Peyer's patch (tissue), 4 donors: Measurements from ENCODE around the gene RIPOR1. TPM values are rescaled to one million over a fixed set of nuclear protein-coding genes. Genes with fewer than 3 reads are reported as not detected.
"Not testable (repeated sequence)": the region's sequence is repeated elsewhere in the genome, so short reads cannot be mapped to it uniquely, and the experiment has no call there.

Source experiments
- DNase-seq, 3 donors: peaks; one replicate each; pipeline ENCODE4 v3.0.0-alpha.2; 2017 to 2019
- H3K27ac ChIP-seq, 4 donors: fragments of 200-600 bp; sonication (generic); one replicate each; pipeline ENCODE4 v1.5.1; 2016 to 2019
- H3K27me3 ChIP-seq, 2 donors: fragments of 200-600 bp; sonication (generic); one replicate each; pipeline ENCODE4 v1.5.1; 2019
- H3K36me3 ChIP-seq, 3 donors: fragments of 200-600 bp; sonication (generic); one replicate each; pipeline ENCODE4 v1.5.1; 2016 to 2019
- H3K4me1 ChIP-seq, 4 donors: fragments of 200-600 bp; sonication (generic); one replicate each; pipeline ENCODE4 v1.5.1; 2016 to 2019
- H3K4me3 ChIP-seq, 4 donors: fragments of 200-600 bp; sonication (generic); 1 replicate in 3 of 4; 2 replicates in 1 of 4; pipeline ENCODE4 v1.5.1; 2016 to 2019; ENCODE audit warnings: mild to moderate bottlenecking in 1 of 4
- H3K9me3 ChIP-seq, 4 donors: fragments of 200-600 bp; sonication (generic); one replicate each; pipeline ENCODE4 v1.5.1; 2016 to 2019; ENCODE audit warnings: mild to moderate bottlenecking in 1 of 4
- POLR2A ChIP-seq, 2 donors: fragments of 450-650 bp; IDR thresholded peaks; one replicate each; pipeline ENCODE4 v1.5.1; 2017; ENCODE audit warnings: antibody characterized with exemption in 2 of 2, mild to moderate bottlenecking in 2 of 2, moderate library complexity in 2 of 2
- total RNA-seq, 4 donors: library from RNA; depleted of rRNA; stranded (reverse); fragments of >200 nt; gene quantifications; one replicate each; pipeline ENCODE4 v1.1.0, GENCODE V29; 2016
- TF ChIP-seq, protein P1 (sequence below), 6 experiments: fragments of 450-650 bp in 4 of 6; fragments of 200-600 bp in 2 of 6; sonication (generic) in 1 of 6; IDR thresholded peaks; one replicate each; pipeline ENCODE4 v1.5.1; 2017 to 2019; ENCODE audit warnings: antibody characterized with exemption in 6 of 6, mild to moderate bottlenecking in 3 of 6, moderate library complexity in 1 of 6

RIPOR1 gene
- total RNA-seq, 4 donors from 2014 or later = 10.5 to 70.1 (median 42.5) TPM

DNA sequence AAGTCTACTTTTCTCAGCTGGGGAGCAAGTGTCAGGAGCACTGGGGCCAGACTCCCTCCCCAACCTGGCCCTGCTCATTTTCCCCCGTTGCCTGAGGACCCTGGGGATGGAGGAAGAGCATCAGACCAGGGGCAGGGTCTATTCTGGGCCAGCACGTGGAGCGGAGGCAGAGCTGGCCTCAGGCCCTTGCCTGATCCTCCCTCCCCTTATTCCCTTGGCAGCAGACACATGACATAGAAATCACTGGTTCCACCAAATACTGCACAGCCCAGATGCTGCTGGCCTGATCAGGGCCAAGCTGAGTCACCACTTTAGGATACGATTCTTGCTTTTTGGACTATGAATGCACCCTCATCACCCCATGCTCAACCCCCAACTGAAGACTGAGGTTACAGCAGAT lies 29.5 kb upstream of the RIPOR1 start:
- no peak overlapping the region for H3K4me3 ChIP-seq
- H3K27me3 ChIP-seq = no peaks in the 10 kb centered on the region
- H3K27ac ChIP-seq = no peak overlapping the region
- no peaks in the 10 kb centered on the region for H3K9me3 ChIP-seq
- TF ChIP-seq, protein P1, sequence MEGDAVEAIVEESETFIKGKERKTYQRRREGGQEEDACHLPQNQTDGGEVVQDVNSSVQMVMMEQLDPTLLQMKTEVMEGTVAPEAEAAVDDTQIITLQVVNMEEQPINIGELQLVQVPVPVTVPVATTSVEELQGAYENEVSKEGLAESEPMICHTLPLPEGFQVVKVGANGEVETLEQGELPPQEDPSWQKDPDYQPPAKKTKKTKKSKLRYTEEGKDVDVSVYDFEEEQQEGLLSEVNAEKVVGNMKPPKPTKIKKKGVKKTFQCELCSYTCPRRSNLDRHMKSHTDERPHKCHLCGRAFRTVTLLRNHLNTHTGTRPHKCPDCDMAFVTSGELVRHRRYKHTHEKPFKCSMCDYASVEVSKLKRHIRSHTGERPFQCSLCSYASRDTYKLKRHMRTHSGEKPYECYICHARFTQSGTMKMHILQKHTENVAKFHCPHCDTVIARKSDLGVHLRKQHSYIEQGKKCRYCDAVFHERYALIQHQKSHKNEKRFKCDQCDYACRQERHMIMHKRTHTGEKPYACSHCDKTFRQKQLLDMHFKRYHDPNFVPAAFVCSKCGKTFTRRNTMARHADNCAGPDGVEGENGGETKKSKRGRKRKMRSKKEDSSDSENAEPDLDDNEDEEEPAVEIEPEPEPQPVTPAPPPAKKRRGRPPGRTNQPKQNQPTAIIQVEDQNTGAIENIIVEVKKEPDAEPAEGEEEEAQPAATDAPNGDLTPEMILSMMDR (IDR thresholded peaks at IDR 0.05) = no peak
- TF ChIP-seq POLR2A (IDR thresholded peaks at IDR 0.05) = no peak
- peaks cover 0 to 2% (median 0%) of the 10 kb centered on the region in 4 donors for H3K4me1 ChIP-seq
- no peaks in the 10 kb centered on the region for H3K36me3 ChIP-seq
- no peak for DNase-seq

- H3K9me3 ChIP-seq = no peaks in the 10 kb centered on the region
- H3K4me3 ChIP-seq = no peak overlapping the region
- H3K27me3 ChIP-seq = no peaks in the 10 kb centered on the region
- H3K36me3 ChIP-seq = no peaks in the 10 kb centered on the region
- peak overlapping the region; percentile 16 to 58 (median 44) for H3K27ac ChIP-seq
- peak in 2 of 3 donors; percentile 64 to 83 for DNase-seq
- peaks cover 0 to 11% (median 0%) of the 10 kb centered on the region in 4 donors for H3K4me1 ChIP-seq
- TF ChIP-seq, protein P1 (IDR thresholded peaks at IDR 0.05) = no peak
- TF ChIP-seq POLR2A (IDR thresholded peaks at IDR 0.05) = no peak
These were observed 24.3 kb upstream of the RIPOR1 start for GRCh38 chr16:67504031-67505021.

- TF ChIP-seq POLR2A (IDR thresholded peaks at IDR 0.05) = no peak
- TF ChIP-seq, protein P1 (IDR thresholded peaks at IDR 0.05) = no peak
- H3K27me3 ChIP-seq = no peaks in the 10 kb centered on the region
- no peak for DNase-seq
- no peak overlapping the region for H3K4me3 ChIP-seq
- no peak overlapping the region for H3K27ac ChIP-seq
- peaks cover 0 to 11% (median 0%) of the 10 kb centered on the region in 4 donors for H3K4me1 ChIP-seq
- no peaks in the 10 kb centered on the region for H3K36me3 ChIP-seq
- H3K9me3 ChIP-seq = no peaks in the 10 kb centered on the region
These were observed 22.2 kb upstream of the RIPOR1 start for GRCh38 chr16:67506468-67506867.

DNA sequence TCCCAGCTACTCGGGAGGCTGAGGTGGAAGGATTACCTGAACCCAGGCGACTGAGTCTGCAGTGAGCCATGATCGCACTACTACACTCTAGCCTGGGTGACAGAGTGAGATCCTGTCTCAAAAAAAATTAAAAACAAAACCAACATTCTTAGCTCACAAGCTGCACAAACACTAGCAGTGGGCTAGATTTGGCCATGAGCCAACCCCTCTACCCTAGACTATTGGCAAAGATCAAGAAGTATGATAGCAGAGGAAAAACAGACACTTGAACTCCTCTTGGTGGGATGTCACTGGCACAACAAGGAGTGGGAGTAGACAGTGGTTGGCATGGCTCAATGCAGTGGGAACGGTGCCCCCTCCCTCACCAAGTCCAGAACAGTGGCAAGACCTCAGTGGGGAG lies 19.6 kb upstream of the RIPOR1 start:
- H3K4me1 ChIP-seq = peaks cover 0 to 10% (median 0%) of the 10 kb centered on the region in 4 donors
- TF ChIP-seq, protein P1 (IDR thresholded peaks at IDR 0.05) = no peak
- TF ChIP-seq POLR2A (IDR thresholded peaks at IDR 0.05) = no peak
- no peaks in the 10 kb centered on the region for H3K36me3 ChIP-seq
- DNase-seq = no peak
- H3K9me3 ChIP-seq = no peaks in the 10 kb centered on the region
- H3K4me3 ChIP-seq = no peak overlapping the region
- no peak overlapping the region for H3K27ac ChIP-seq
- H3K27me3 ChIP-seq = no peaks in the 10 kb centered on the region

GRCh38 chr16:67513892-67514291 lies 14.7 kb upstream of the RIPOR1 start:
- H3K27ac ChIP-seq = peak overlapping the region in 1 of 4 donors; percentile 87

DNA sequence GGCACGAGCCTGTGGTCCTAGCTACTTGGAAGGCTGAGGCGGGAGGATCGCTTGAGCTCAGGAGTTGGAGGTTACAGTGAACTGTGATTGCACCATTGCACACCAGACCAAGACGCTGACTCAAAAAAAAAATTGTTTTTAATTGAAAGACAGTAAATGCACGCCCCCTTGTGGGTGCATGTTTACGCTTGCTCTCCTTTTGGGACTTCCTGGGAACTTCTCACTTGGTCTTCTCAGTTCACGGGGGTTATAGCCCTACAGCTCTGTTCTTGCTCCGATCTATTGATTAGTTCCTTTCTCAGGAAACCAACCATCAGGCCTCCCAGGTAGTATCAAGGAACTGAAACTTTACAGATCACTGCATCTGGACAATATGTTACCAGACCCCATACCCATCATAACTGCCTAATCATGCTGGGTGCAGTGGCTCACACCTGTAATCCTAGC lies 14.2 kb upstream of the RIPOR1 start:
- DNase-seq = peak; percentile 73 to 96 (median 93)
- no peaks in the 10 kb centered on the region for H3K9me3 ChIP-seq
- peaks cover 0 to 15% (median 2%) of the 10 kb centered on the region in 4 donors for H3K4me1 ChIP-seq
- H3K27ac ChIP-seq = peak overlapping the region in 2 of 4 donors; percentile 7 to 87
- H3K36me3 ChIP-seq = no peaks in the 10 kb centered on the region
- TF ChIP-seq, protein P1 (IDR thresholded peaks at IDR 0.05) = peak; percentile 64 to 76 (median 70)
- no peak for TF ChIP-seq POLR2A (IDR thresholded peaks at IDR 0.05)
- no peaks in the 10 kb centered on the region for H3K27me3 ChIP-seq
- H3K4me3 ChIP-seq = no peak overlapping the region

More at GRCh38 chr16:67513892-67514291, 14.7 kb upstream of the RIPOR1 start:
- H3K4me1 ChIP-seq = peaks cover 0 to 15% (median 2%) of the 10 kb centered on the region in 4 donors
- not testable (repeated sequence) for H3K9me3 ChIP-seq, H3K27me3 ChIP-seq, H3K4me3 ChIP-seq, DNase-seq, H3K36me3 ChIP-seq
